Urothelium cell line (cell line): ENCODE data around the gene SYNGR4.
"Not testable (repeated sequence)": the region's sequence is repeated elsewhere in the genome, so short reads cannot be mapped to it uniquely, and the experiment has no call there.

Experiments
- DNase-seq: peaks from one replicate; pipeline ENCODE4 v3.0.0; 2011; ENCODE audit warnings: low spot score, mixed read lengths
- FAIRE-seq: peaks from 2 replicates; lab custom pipeline; 2011; peaks lifted over from hg19 to GRCh38; lab: Jason Lieb, UNC

The SYNGR4 gene, protein sequence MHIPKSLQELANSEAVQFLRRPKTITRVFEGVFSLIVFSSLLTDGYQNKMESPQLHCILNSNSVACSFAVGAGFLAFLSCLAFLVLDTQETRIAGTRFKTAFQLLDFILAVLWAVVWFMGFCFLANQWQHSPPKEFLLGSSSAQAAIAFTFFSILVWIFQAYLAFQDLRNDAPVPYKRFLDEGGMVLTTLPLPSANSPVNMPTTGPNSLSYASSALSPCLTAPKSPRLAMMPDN

DNA sequence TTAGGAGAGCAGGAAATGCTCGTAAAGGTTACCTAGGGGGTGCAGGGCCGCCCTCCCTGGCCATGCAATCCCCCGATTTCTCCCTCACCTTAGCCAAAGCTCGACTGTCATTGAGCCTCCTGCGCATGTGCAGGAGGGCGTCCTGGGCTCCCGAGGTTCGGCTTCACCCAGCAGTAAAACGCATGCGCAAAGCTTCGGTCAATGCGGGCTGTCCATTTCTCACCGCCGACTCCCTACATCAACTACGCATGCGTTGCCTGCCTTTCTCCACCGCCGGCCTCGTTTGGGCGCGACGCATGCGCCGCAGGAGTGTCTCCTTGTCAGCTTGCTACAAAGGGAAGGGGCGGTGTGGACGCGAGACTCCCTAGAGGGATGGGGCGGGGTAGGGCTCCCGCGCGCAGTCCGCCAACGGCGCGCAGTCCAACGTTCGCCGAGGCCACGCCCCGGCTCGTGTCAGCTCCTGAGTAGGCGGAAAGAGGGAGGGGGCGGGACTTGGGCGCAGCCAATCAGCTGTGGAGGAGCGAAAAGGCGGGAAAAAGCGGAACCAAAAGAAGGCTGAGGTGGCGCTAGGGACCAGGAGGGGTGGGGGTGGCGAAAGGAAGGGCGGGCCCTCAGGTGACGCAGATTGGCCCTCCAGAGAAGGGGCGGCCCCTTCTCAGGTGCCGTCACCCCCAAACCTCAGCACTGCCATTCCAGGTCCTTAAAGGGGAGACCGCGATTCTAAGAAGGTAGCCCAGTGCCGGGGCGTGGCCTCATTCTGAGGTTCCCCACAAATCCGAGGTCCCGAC lies at the start of gene SYNGR4, which contains the start of gene TMEM143:
Gene SYNGR4, plus strand, starts transcription at position 558 of the 788 bp plus-strand sequence. CDS start 1,476 bp downstream, outside the sequence.
Gene TMEM143, minus strand, starts transcription at position 131 of the 788 bp plus-strand sequence. Its CDS starts 20 bp downstream, at position 111.
- DNase-seq, result peak; percentile 99
- peak; percentile 94 for FAIRE-seq

DNA sequence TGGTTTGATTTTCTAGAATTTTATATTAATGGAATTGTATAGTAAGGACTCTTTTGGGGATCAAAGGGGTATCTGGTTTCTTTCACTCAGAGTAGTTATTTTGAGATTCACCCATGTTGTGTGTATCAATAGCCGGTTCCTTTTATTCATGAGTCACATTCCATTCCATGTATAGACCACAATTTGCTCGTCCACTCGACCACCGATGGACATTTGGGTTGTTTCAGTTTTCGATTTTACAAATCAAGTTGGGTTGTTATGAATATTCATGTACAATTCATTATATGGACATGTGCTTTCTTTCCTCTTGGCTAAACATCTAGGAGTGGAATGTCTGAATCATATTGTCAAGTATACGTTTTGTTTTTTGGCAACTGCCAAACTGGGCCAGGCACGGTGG lies 48.5 kb upstream of the SYNGR4 start:
- FAIRE-seq, result no peak

DNA sequence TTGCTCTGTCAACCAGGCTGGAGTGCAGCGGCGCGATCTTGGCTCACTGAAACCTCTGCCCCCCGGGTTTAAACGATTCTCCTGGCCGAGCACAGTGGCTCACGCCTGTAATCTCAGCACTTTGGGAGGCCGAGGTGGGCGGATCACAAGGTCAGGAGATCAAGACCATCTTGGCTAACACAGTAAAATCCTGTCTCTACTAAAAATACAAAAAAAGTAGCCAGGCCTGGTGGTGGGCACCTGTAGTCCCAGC lies 46.5 kb upstream of the SYNGR4 start:
- FAIRE-seq, DNase-seq: not testable (repeated sequence)

More for the DNA sequence above, 48.5 kb upstream of the SYNGR4 start:
- no peak for DNase-seq

DNA sequence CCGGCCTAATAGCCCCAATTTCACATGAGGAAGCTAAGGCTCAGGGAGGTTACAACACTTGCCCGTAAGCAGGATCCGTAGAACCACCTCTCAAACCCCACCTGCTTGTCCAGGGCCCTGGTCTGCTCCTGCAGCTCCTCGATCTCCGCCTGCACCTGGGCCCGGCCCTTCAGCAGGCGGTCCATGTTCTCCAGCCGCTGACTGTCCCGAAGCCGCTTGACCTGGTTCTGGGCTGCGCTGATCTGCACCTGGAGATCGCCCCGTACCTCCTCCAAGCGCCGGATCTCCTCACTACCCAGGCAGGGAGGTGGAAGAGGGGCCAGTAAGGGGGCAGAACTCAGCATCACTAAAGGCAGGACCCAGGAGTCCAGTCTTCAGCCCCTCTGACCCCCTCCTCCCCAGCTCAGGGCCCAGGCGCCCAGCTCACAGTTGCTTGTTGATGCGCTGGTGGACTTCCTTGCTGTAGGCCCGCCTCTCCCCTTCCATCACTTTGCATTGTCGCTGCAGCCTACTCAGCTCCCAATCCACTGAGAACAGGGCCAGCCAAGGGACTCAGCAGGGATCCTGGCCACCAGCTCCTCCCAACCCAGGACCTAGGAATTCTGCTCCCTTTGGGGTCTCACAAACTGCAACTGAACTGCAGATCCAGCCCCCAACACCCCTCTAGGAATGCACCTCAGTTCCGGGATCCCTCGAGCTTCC lies 45.7 kb upstream of the SYNGR4 start:
- FAIRE-seq (no peak), DNase-seq (no peak)

DNA sequence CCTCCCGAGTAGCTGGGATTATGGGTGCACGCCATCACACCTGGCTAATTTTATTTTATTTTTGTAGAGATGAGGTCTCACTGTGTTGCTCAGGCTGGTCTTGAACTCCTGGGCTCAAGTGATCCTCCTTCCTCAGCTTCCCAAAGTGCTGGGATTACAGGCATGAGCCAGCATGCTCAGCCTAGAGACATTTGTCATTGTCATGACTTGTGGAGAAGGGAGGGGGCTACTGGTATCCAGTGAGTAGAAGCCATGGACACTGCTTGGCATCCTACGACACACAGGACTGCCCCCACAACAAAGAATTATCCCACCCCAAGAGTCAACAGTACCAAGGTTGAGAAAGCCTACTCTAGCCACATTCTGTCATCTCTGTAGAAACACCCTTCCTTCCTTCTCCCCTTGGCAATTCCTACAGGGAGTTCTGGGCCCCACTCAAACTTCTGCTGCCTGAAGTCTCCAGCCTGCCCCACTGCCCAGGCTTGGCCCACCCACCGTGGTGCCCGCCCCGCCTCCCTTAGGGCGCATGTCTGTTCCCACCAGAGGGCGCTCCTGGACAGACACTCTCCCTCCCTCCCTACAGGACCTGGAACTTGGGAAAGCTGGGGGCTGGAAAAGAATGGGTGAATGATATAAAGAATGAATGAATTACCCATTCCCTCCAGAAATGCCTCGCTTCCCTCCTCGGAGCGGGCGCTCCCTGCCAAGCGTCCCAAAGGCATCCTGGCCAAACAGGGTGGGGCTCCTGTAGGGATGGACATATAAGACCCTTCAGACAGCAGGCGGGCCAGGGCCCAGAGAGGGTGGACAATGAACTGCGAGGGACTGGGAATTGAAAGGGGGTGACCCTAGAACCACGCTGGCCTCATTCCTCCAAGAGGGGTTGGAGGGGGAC lies 44.3 kb upstream of the SYNGR4 start:
- DNase-seq (peak; percentile 72), FAIRE-seq (no peak)

DNA sequence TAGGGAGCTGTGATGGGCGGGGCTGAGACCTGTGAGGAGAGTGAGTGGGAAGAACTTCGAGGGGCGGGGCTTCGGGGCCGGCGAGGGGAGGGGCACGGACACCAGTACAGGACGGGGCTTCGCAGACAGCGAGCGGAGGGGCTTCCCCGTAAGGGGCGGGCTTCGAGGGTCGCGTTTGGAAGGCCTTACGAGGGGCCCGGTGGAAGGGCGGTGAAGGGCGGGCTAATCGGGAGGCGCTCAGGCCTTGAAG lies 42.9 kb upstream of the SYNGR4 start:
- FAIRE-seq (no peak), DNase-seq (peak; percentile 97)

DNA sequence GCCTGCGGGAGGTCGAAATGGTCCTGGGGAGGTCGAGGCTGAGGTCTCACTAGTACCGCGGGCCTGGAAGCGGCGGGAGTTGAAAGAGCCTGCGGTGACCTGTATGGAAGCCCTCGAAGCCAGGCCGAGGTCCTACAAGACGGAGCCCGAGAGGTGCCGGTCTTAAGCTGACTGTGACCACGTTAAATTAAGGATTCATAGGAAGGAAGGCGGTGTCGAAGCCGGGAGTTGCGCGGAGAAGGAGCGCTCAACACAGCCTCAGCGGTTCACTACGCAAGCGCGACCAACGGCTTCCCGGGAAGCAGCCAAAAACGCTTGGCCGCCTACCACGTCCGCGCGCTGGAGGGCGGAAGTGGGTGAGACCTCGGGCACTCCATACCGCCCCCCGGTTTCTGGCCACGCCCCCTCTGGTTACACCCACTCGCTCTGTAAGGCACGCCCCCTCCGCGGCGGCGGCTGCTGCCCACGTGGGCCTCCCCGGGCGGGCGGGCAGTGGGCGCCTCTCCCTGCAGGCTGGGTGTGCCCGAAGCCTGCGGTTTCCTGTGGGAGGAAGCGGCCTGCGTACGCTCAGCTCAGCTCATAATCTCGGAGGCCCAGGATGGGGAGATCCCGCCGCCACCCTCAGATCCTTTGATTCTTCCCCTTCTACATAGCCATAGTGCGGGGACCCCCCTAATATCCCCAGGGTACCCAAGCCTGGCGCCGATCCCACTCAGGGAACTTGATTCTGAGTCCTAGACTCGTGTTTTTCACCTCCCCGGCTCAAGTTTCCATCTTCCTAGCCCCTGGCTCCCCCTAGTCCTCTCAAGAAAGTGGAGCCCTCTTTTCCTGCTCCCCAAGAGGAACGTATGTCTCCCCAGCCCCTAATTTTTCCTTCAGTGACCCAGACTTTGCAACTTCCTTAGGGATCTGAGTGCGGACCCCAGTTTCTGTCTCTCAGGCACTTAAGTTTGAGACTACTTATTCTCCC lies 42.3 kb upstream of the SYNGR4 start:
- FAIRE-seq (peak; percentile 63), DNase-seq (peak; percentile 98)

DNA sequence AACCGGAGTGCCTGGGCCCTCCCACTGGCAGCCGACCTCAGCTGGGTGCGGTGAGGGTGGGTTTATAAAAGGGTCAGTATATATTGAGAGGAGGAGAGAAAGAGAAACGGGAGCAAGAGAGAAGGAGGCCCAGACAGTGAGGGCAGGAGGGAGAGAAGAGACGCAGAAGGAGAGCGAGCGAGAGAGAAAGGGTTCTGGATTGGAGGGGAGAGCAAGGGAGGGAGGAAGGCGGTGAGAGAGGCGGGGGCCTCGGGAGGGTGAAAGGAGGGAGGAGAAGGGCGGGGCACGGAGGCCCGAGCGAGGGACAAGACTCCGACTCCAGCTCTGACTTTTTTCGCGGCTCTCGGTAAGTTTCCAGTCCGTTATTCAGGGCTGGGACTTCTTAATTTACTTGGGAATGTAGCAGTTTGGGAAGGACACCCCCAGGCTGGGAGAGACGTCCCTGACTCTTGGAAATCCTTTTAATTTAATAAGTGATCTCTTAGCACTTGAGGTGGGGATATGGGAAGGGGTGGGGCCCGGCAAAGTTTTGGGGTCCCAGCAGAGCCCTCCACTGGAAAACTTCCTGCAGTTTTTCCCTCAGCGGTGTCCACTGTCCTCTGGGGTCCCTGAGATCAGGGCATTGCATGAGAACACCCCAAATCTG lies 38.8 kb upstream of the SYNGR4 start, which contains the start of gene EMP3:
Gene EMP3, plus strand, starts transcription at position 288 of the 646 bp plus-strand sequence. CDS start 1,293 bp downstream, outside the sequence.
- FAIRE-seq (no peak), DNase-seq (peak; percentile 86)

DNA sequence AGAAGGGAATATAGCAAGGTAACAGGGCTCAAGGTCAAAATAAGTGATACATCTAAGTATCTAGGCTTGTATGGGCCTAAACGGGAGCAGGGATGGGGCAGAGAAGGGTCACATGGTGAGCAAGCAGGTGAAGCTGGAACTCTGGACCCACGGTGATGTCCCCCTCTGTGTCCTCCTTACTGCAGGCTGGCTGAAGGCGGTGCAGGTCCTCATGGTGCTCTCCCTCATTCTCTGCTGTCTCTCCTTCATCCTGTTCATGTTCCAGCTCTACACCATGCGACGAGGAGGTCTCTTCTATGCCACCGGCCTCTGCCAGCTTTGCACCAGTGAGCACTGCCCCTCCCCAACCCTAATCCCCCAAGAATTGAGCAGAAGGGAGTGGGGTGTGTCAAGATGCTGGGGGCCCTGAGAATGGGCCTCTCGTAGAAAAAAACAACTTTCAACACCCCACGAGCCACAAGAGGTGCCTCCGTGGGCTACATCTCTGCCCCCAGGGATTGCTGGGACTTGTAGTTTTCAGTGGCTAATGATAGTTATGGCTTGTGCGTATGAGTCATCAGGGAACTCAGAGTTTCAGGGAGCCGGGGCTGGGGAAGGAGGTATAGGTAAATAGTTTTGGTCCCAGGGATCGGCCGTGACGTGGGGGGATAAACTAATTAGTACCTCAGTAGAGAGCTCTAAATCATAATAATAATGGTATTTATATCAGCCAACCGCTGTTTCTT lies 34.8 kb upstream of the SYNGR4 start:
- FAIRE-seq (no peak), DNase-seq (no peak)

DNA sequence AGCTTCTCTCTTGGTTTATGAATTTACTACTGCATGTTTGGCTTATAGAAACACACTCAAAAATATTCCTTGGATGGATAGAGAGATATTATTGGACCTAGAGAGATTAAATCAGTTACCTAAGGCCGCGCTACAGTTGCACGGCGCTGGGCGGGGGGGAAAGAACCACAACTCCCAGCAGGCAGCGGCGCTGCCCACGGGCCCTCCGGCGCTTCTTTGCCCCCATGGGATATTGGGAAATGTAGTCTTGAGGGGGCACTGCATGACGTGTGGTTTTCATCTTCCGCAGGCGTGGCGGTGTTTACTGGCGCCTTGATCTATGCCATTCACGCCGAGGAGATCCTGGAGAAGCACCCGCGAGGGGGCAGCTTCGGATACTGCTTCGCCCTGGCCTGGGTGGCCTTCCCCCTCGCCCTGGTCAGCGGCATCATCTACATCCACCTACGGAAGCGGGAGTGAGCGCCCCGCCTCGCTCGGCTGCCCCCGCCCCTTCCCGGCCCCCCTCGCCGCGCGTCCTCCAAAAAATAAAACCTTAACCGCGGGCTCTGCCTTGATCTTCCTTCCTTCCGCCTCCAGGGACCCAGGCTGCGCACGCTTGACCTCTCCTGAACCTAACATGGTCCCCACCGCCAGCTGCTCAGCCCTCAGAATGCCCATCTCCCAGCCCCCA lies 34.0 kb upstream of the SYNGR4 start:
- FAIRE-seq, result no peak
- DNase-seq, result no peak

DNA sequence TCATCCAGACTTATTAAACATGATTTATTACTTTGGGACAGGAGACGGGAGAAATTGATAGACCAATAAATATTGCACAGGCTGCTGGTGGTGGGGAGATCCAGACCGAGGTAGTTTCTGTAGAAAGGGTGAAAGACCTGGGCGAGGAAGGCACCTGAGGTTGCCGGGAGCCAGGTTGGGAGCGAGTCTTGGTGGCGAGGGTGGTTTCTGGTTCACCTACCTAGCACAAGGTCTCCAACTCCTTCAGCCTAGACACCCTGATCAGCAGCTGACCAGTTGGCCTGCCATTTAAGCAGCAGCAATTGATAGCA lies 31.9 kb upstream of the SYNGR4 start:
- no peak for DNase-seq
- no peak for FAIRE-seq

DNA sequence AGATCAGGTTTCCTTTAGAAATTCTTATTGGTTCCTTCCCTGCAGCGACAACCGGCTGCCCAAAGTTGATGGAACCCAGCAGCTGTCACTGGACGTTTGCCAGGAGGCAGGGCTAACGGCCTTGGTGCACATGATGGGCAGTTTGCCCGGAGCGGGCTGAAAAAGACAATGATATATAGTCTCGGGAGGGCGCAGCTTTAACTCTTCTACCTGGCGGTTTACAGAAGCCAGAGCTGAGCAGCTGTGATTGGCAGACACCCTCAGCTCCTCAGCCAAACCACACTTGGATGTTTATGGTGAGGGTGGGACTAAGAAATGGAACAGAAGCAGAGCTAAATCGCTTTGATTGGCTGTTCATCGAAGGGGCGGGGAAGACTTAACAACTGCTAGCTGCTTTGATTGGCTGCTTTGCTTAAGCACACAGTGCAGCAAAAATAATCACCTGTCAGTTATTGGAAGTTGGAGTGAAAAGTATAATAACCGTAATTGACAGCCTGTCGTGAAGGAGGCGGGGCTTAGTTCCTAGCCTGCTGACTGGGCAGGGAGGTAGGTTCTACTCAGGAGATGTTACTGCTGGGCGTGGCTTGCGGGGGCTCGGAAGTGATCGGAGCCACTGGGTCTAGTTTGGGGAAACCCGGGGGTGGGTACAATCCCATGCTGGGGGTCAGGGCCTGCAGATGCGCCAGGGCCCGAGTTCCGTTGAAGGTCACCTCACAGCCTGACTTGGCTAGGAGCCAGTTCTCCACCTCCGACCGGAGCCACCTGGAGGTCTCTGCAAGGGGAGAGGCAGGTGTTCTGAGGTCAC lies 31.3 kb upstream of the SYNGR4 start:
- DNase-seq, result peak; percentile 80
- FAIRE-seq, result no peak

DNA sequence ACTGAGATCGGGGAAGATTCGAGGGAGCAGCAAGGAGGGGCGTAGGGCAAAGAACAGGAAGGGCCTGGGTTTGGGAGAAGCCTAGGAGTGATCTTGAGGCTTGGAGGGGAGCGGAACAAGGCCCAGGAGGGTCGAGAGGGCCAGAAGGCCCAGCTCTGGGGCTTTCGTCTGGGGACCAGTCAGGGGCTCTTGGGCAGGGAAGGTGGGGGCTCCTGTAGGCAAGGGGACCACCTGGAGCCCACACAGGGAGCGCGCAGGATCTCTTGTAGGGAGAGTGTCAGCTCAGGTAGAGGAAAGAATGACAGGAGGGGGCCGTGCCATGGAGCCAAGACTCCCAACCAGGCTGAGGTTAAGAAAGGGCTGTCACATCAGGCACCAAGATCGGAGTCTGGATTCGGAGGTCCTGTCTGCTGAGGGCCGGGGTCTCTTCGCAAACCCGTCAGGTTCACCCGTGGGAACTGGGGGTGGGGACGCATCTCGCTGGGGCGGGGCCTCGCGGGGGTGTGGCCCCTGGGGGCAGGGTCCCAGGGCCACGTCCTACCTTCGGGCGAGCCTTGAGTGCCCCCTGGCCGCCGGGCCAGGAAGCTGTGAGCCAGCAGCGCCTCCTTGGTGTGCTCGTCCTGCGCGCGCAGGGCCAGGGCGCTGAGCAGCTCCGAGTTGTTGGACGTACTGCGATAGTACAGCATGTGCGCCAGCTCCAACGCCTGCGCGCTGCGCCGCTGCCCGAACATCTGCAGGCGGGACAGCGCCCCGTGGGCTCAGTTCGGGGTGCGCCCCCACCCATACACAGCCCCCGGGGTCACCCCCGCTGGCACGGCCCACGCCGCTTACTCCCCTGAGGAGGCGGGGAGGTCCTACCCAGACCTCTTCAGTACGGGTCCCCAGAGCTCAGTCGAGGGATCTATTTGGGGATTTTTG lies 30.4 kb upstream of the SYNGR4 start:
- DNase-seq, result no peak
- FAIRE-seq, result no peak

DNA sequence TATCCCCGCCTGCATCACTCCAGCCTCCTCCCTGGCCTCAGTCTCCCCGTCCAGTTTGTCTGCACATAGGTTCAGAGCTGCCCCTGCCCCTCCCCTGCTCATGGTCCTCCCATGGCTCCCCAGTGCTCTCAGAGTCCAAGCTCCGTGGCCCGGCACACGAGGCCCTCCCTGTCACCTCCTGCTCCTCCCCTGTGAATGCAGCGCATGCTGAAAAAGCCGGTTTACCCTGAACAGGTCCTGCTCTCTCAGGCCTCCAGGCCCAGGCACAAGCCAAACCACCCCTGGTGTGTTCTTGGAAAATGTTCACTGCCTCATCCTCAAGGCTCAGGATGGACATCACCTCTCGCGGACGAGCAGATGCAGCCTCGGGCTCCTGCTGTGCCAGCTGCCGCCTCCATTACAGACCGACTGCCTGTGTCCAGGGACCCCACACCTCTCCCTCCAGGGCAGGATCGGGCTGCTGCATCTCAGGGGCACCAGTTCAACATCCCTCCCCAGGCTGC lies 25.9 kb upstream of the SYNGR4 start:
- DNase-seq (no peak), FAIRE-seq (no peak)

DNA sequence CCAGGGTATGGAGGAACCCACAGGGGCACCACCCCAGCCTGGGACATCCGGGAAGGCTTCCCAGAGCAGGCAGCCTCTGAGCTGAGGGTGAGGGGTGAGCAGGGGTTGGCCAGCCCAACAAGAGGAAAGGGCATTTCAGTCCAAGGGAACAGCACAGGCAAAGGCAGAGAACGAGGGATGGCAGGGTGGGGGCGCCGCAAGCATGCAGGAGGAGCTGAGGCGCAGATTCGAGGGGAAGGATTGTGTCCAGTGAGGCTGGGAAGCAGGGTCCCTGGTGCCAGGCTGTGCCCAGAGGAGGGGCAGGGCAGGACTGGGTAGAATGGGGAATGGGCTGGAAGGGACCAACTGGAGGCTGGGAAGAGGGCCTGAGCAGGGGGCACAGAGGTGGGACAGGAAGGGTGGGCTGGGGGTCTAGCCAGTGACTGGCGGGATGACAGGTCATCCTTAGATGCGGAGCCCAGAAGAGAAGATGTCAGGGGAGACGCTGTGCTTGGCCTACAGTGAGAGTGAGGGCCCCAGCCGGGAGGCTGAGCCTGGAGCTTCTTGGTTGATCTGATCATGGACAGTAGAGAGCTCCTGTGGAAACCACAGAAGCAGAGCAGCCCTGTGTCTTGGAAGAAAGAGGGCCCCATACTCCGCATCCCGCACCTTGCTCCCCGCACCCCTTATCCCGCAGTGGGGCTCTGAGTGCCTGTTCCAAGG lies 25.2 kb upstream of the SYNGR4 start:
- DNase-seq, result no peak
- no peak for FAIRE-seq

DNA sequence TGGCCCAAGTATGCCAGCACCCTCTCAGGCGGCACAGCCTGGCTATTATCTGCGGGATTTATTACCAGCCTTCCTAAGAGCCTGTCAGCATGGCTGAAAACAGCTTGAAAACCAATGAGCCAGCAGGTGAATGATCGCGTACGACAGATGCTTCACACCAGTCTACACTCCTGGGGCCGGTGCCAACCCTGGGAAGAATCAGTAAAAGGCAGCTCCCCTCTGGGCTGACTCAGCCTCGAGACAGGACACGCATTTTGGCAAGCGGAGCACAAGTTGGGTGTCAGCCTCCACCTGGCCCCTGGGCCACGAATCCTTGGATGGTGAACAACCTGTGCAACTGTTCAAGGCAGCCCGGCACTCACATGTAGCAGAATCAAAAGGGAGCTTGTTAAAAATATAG lies 23.2 kb upstream of the SYNGR4 start:
- FAIRE-seq (no peak), DNase-seq (no peak)
